Right lobe of liver (tissue), 6 donors: ENCODE results near the gene CALCOCO2. TPM values are rescaled to one million over a fixed set of nuclear protein-coding genes. Genes with fewer than 3 reads are reported as not detected.
A peak's percentile ranks its signal among the peaks of the same experiment; 100 is the strongest.

ENCODE experiments used
- ATAC-seq, 4 donors: fragments of 200-7000 bp; cut with Tn5 transposase; one replicate each; pipeline ENCODE4 v1.9.1; 2020; ENCODE audit warnings: mild to moderate bottlenecking in 4 of 4, moderate library complexity in 4 of 4
- DNase-seq, 3 donors: peaks; one replicate each; pipeline ENCODE4 v3.0.0-alpha.2; 2020
- H3K27ac ChIP-seq, 3 donors: fragments of 200-600 bp; one replicate each; pipeline ENCODE4 v1.8.0; 2022
- H3K27me3 ChIP-seq, 2 donors: fragments of 200-600 bp; one replicate each; pipeline ENCODE4 v1.8.0; 2022
- H3K36me3 ChIP-seq, 4 donors: fragments of 200-600 bp; sonication (generic) in 1 of 4; one replicate each; pipeline versions ENCODE4 v1.5.1 to v1.8.0; 2017 to 2022; ENCODE audit warnings: control low read depth in 1 of 4
- H3K4me1 ChIP-seq, 4 donors: fragments of 200-600 bp; sonication (generic) in 1 of 4; one replicate each; pipeline versions ENCODE4 v1.5.1 to v1.8.0; 2017 to 2022; ENCODE audit warnings: control low read depth in 1 of 4
- H3K4me3 ChIP-seq, 3 donors: fragments of 200-600 bp; one replicate each; pipeline ENCODE4 v1.8.0; 2022
- H3K9me3 ChIP-seq, 4 donors: fragments of 200-600 bp; sonication (generic) in 1 of 4; one replicate each; pipeline versions ENCODE4 v1.5.1 to v1.8.0; 2017 to 2022; ENCODE audit warnings: control low read depth in 1 of 4
- POLR2A ChIP-seq: fragments of 450-650 bp; IDR thresholded peaks from one replicate; pipeline ENCODE4 v1.6.1; 2017; ENCODE audit warnings: antibody characterized with exemption, mild to moderate bottlenecking
- WGBS: methylation state at CpG from one replicate; pipeline ENCODE4 v1.1.6; 2018; ENCODE audit warnings: low coverage, low lambda C conversion rate; ENCODE audit not compliant: insufficient coverage; ENCODE audit errors: missing lambda C conversion rate; 5-methylcytosine and 5-hydroxymethylcytosine counted together
- intact Hi-C, 2 donors: fragments of 100-400 bp; cut with DNase I; formaldehyde crosslinking; loops; one replicate each; pipeline versions ENCODE4 v1.11.2 to v1.14.1; 2022
- total RNA-seq, 6 experiments: library from RNA; depleted of rRNA in 2 of 6; stranded (reverse); fragments of >200 nt in 2 of 6; fragmentation: NEBNext Ultra II Directional in 3 of 6; extraction: Animal tissue kit (Norgen Biotek cat#: 25700) in 3 of 6; gene quantifications; one replicate each; pipeline versions ENCODE4 v1.1.0 to v1.2.4, GENCODE V29; 2016 to 2023
- TF ChIP-seq, protein P1 (sequence below), 4 donors: fragments of 200-600 bp in 3 of 4; fragments of 450-650 bp in 1 of 4; IDR thresholded peaks; one replicate each; pipeline versions ENCODE4 v1.5.1 to v1.8.0; 2016 to 2022; ENCODE audit warnings: antibody characterized with exemption in 4 of 4, mild to moderate bottlenecking in 2 of 4
- donor health status: DM: no; HTN: yes; CAD: no.
- donor health status: DM: no; HTN: no; CAD: no.
- donor health status: DM: no; HTN: no; CAD: no.
- donor health status: DM: no; HTN: yes; CAD: no.
- donor health status: DM: no; HTN: yes; CAD: no.

Gene CALCOCO2
- total RNA-seq, 6 experiments from 2014 or later = 58.0 to 93.3 (median 72.1) TPM

DNA sequence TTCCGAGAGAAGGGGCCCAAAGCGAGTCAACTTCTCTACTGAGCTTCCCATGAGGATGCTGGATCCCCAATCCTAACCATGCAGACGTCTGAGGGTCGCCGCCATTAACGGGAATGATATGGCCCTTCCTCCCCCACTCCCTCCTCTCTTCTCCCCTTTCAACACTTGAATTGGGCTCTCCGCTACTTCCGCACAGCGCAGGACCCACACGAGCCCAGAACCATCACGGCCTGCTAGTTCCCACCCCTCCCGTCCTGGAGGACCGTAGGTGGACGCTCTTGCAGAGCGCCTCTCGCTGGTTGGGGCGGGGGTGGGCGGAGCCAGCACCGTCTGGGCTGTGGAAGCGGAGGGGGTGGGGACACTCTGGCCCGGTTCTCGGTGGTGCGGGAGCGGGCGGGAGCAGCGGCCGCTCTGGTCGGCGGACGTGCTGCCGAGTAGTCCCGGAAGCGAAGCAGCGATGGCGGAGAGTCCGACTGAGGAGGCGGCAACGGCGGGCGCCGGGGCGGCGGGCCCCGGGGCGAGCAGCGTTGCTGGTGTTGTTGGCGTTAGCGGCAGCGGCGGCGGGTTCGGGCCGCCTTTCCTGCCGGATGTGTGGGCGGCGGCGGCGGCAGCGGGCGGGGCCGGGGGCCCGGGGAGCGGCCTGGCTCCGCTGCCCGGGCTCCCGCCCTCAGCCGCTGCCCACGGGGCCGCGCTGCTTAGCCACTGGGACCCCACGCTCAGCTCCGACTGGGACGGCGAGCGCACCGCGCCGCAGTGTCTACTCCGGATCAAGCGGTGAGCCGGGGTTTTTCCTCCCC, 77.4 kb downstream of the CALCOCO2 start, which contains the start of gene UBE2Z:
Gene UBE2Z (plus strand): TSS at position 361 of the 797 bp plus-strand sequence. CDS start 97 bp downstream, at position 458.
- peak; percentile 95 for DNase-seq
- Histone ChIP-seq H3K36me3 (peaks cover 0 to 17% (median 0%) of the 10 kb centered on the region in 4 donors), H3K27me3 (no peaks in the 10 kb centered on the region), H3K9me3 (no peaks in the 10 kb centered on the region), H3K4me3 (peak within 1 kb of the TSS; percentile 79 to 84 (median 81)), H3K4me1 (peaks cover 0 to 10% (median 7%) of the 10 kb centered on the region in 4 donors), H3K27ac (peak within 1 kb of the TSS; percentile 78 to 89 (median 85))
- TF ChIP-seq, protein P1, sequence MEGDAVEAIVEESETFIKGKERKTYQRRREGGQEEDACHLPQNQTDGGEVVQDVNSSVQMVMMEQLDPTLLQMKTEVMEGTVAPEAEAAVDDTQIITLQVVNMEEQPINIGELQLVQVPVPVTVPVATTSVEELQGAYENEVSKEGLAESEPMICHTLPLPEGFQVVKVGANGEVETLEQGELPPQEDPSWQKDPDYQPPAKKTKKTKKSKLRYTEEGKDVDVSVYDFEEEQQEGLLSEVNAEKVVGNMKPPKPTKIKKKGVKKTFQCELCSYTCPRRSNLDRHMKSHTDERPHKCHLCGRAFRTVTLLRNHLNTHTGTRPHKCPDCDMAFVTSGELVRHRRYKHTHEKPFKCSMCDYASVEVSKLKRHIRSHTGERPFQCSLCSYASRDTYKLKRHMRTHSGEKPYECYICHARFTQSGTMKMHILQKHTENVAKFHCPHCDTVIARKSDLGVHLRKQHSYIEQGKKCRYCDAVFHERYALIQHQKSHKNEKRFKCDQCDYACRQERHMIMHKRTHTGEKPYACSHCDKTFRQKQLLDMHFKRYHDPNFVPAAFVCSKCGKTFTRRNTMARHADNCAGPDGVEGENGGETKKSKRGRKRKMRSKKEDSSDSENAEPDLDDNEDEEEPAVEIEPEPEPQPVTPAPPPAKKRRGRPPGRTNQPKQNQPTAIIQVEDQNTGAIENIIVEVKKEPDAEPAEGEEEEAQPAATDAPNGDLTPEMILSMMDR (IDR thresholded peaks at IDR 0.05) = peak in 3 of 4 donors; percentile 11 to 47 (median 35)
- TF ChIP-seq POLR2A = peak; percentile 92
- intact Hi-C loops = no loop called here
- WGBS = 0% methylated on average over 19 of the region's 81 CpGs
- ATAC-seq = peak; percentile 96 to 99 (median 98)

DNA sequence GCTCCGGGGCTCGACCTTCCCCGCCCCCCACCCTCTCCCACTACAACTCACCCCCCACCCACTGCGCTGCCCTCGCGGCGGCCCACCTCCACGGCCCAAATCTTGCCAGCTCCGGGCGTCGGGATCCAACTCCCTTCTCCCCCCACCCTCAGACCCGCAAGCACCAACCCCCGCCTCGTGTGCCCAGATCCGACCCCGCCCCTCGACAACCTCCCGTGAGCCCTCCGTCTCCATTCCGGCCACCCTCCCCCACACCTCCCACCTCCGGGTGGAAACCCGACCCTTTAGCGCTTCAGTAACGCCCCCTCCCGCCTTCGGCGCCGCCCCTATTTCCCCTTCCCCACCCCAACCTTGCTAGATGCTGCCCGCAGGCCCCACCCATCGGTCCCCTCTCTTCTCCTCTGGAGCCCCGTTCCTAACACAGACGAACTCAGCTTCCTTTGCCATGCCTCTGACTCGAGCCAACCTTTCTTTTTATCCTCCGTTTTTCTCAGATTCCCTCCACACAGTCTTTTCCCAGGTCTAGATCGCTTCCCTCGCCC, 78.1 kb downstream of the CALCOCO2 start:
- 4% methylated on average over 21 of the region's 36 CpGs for WGBS
- peak overlapping the region; percentile 79 to 84 (median 81) for H3K4me3 ChIP-seq
- H3K9me3 ChIP-seq = no peaks in the 10 kb centered on the region
- H3K36me3 ChIP-seq = peaks cover 0 to 24% (median 0%) of the 10 kb centered on the region in 4 donors
- intact Hi-C loops = no loop called here
- TF ChIP-seq, protein P1 (IDR thresholded peaks at IDR 0.05) = no peak
- TF ChIP-seq POLR2A = no peak
- ATAC-seq (peak; percentile 23 to 69 (median 52)), DNase-seq (peak; percentile 67 to 86 (median 77))
- no peaks in the 10 kb centered on the region for H3K27me3 ChIP-seq
- H3K27ac ChIP-seq = peak overlapping the region; percentile 78 to 89 (median 85)
- H3K4me1 ChIP-seq = peaks cover 0 to 10% (median 7%) of the 10 kb centered on the region in 4 donors

GRCh38 chr17:48909783-48910182, 78.9 kb downstream of the CALCOCO2 start:
- H3K4me3 ChIP-seq = no peak overlapping the region
- no peak for ATAC-seq
- peaks cover 0 to 28% (median 0%) of the 10 kb centered on the region in 4 donors for H3K36me3 ChIP-seq
- no peak for DNase-seq
- intact Hi-C loops = loop anchor here in 1 of 2 donors (10.0 kb wide), 1 partner anchor 65 kb away; no protein-coding TSS in a partner anchor
- H3K9me3 ChIP-seq = no peaks in the 10 kb centered on the region
- H3K27ac ChIP-seq = no peak overlapping the region
- WGBS = 57% methylated on average over 4 of the region's 4 CpGs
- TF ChIP-seq, protein P1 (IDR thresholded peaks at IDR 0.05) = no peak
- no peak for TF ChIP-seq POLR2A
- peaks cover 0 to 10% (median 7%) of the 10 kb centered on the region in 4 donors for H3K4me1 ChIP-seq
- no peaks in the 10 kb centered on the region for H3K27me3 ChIP-seq

DNA sequence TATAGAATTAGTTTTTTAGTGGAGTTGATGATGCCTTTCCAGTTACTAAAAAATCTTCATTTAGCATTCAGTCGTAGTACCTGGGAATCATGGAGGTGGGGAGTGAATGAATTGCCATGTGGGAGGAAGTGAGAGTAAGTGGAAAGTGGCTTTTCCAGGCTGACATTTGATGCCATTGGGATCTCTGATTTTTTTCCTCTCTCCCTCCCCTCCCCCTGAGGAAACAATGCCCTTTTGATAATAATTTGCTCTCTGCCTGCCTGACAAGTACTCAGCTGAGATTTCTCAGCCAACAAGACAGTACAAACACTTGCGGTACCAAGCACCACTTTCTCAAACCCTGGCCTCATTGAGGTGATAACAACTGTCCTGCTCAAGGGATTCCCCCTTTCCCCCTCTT, 79.5 kb downstream of the CALCOCO2 start:
- no peak for ATAC-seq
- Histone ChIP-seq H3K4me1 (peaks cover 0 to 10% (median 7%) of the 10 kb centered on the region in 4 donors), H3K4me3 (no peak overlapping the region), H3K27ac (no peak overlapping the region), H3K36me3 (peaks cover 0 to 28% (median 0%) of the 10 kb centered on the region in 4 donors), H3K9me3 (no peaks in the 10 kb centered on the region), H3K27me3 (no peaks in the 10 kb centered on the region)
- intact Hi-C loops = loop anchor here in 1 of 2 donors (10.0 kb wide), 1 partner anchor 64 kb away; no protein-coding TSS in a partner anchor
- TF ChIP-seq, protein P1 (IDR thresholded peaks at IDR 0.05) = no peak
- WGBS = 63% methylated on average over 2 of the region's 2 CpGs
- DNase-seq = no peak
